CD14-positive monocyte (primary cell): ENCODE results near the gene TMEM239. TPM values are rescaled to one million over a fixed set of nuclear protein-coding genes. Genes with fewer than 3 reads are reported as not detected.

ENCODE experiments used
- DNase-seq, 3 donors: peaks; one replicate each; pipeline ENCODE4 v3.0.0-alpha.2; 2011 to 2022
- H2AFZ ChIP-seq: 2 replicates; pipeline ENCODE4 v1.6.0; 2012; ENCODE audit warnings: mild to moderate bottlenecking, low read depth, low read length, inconsistent platforms; ENCODE audit not compliant: insufficient read depth, poor library complexity, severe bottlenecking
- H3K27ac ChIP-seq, 2 donors: 1 replicate in 1 of 2; 2 replicates in 1 of 2; pipeline ENCODE4 v1.5.1; 2012 to 2013; ENCODE audit warnings: low read length in 2 of 2, control low read depth in 1 of 2, inconsistent platforms in 1 of 2, low read depth in 1 of 2, mild to moderate bottlenecking in 1 of 2
- H3K27me3 ChIP-seq, 2 donors: one replicate each; pipeline versions ENCODE4 v1.6.0 to v1.6.1; 2011 to 2013; ENCODE audit warnings: low read length in 2 of 2; ENCODE audit not compliant: control insufficient read depth in 2 of 2, insufficient read depth in 2 of 2
- H3K36me3 ChIP-seq, 2 donors: replicated peaks in 1 of 2; 1 replicate in 1 of 2; 2 replicates in 1 of 2; pipeline versions ENCODE4 v1.5.1 to v1.6.1; 2012 to 2013; ENCODE audit warnings: low read length in 2 of 2, control low read depth in 1 of 2, inconsistent platforms in 1 of 2, mild to moderate bottlenecking in 1 of 2; ENCODE audit not compliant: insufficient read depth in 2 of 2, control insufficient read depth in 1 of 2
- H3K4me1 ChIP-seq, 2 donors: 1 replicate in 1 of 2; 2 replicates in 1 of 2; pipeline versions ENCODE4 v1.5.1 to v1.6.1; 2012 to 2013; ENCODE audit warnings: low read length in 2 of 2, control low read depth in 1 of 2, inconsistent platforms in 1 of 2, mild to moderate bottlenecking in 1 of 2, moderate library complexity in 1 of 2; ENCODE audit not compliant: insufficient read depth in 2 of 2, control insufficient read depth in 1 of 2
- H3K4me2 ChIP-seq: replicated peaks from 2 replicates; pipeline ENCODE3; 2012; ENCODE audit warnings: low read length, moderate library complexity, mild to moderate bottlenecking; ENCODE audit not compliant: poor library complexity, severe bottlenecking; ENCODE audit errors: extremely low read depth
- H3K4me3 ChIP-seq, 3 experiments: fragments of 200-600 bp in 1 of 3; sonication (generic) in 1 of 3; replicated peaks in 1 of 3; 1 replicate in 2 of 3; 2 replicates in 1 of 3; pipeline ENCODE4 v1.5.1; 2011 to 2013; ENCODE audit warnings: low read length in 3 of 3, mild to moderate bottlenecking in 3 of 3, control low read depth in 2 of 3, low read depth in 2 of 3, inconsistent platforms in 1 of 3, moderate library complexity in 1 of 3
- H3K79me2 ChIP-seq: 2 replicates; pipeline ENCODE4 v1.6.0; 2012; ENCODE audit warnings: mild to moderate bottlenecking, control low read depth, inconsistent platforms, low read length, moderate library complexity; ENCODE audit not compliant: insufficient read depth
- H3K9ac ChIP-seq: 2 replicates; pipeline ENCODE4 v1.6.0; 2017; ENCODE audit warnings: low read length, mild to moderate bottlenecking; ENCODE audit not compliant: insufficient read depth, poor library complexity, severe bottlenecking
- H3K9me3 ChIP-seq, 2 donors: replicated peaks in 1 of 2; 1 replicate in 1 of 2; 2 replicates in 1 of 2; pipeline versions ENCODE4 v1.5.1 to v1.6.1; 2012 to 2013; ENCODE audit warnings: low read length in 2 of 2, control low read depth in 1 of 2; ENCODE audit not compliant: control insufficient read depth in 1 of 2, insufficient read depth in 1 of 2
- H4K20me1 ChIP-seq: 2 replicates; pipeline ENCODE4 v1.6.0; 2012; ENCODE audit warnings: mild to moderate bottlenecking, low read length, control low read depth, moderate library complexity; ENCODE audit not compliant: insufficient read depth
- H3K27ac Mint-ChIP-seq, 7 donors: one replicate each; pipeline ENCODE4 v1.8.0; 2020; ENCODE audit warnings: mild to moderate bottlenecking in 7 of 7, mixed read lengths in 7 of 7, moderate library complexity in 6 of 7, inconsistent platforms in 2 of 7
- H3K27me3 Mint-ChIP-seq, 3 donors: one replicate each; pipeline ENCODE4 v1.8.0; 2021 to 2022; ENCODE audit warnings: low read depth in 3 of 3, mild to moderate bottlenecking in 3 of 3, mixed read lengths in 3 of 3, moderate library complexity in 3 of 3, inconsistent platforms in 1 of 3
- H3K36me3 Mint-ChIP-seq, 2 donors: one replicate each; pipeline ENCODE4 v1.8.0; 2020; ENCODE audit warnings: mixed read lengths in 2 of 2, inconsistent platforms in 1 of 2, mild to moderate bottlenecking in 1 of 2
- H3K4me1 Mint-ChIP-seq: one replicate; pipeline ENCODE4 v1.8.0; 2020; ENCODE audit warnings: mild to moderate bottlenecking, mixed read lengths
- H3K4me3 Mint-ChIP-seq, 2 donors: one replicate each; pipeline ENCODE4 v1.8.0; 2020; ENCODE audit warnings: mild to moderate bottlenecking in 2 of 2, mixed read lengths in 2 of 2, moderate library complexity in 1 of 2
- H3K9me3 Mint-ChIP-seq, 7 donors: one replicate each; pipeline ENCODE4 v1.8.0; 2020 to 2022; ENCODE audit warnings: mixed read lengths in 7 of 7, mild to moderate bottlenecking in 6 of 7, moderate library complexity in 6 of 7, inconsistent platforms in 2 of 7
- whole genome bisulfite sequencing: methylation state at CpG from one replicate; pipeline ENCODE4 v1.1.5; 2013; ENCODE audit warnings: missing lambda C conversion rate; ENCODE audit not compliant: insufficient coverage; 5-methylcytosine and 5-hydroxymethylcytosine counted together
- intact Hi-C, 2 donors: fragments of 100-400 bp; cut with micrococcal nuclease; formaldehyde crosslinking; loops; one replicate each; pipeline versions ENCODE4 v1.15.0 to v1.15.1; 2023
- polyA plus RNA-seq, 3 donors: library from polyadenylated mRNA; depleted of rRNA in 1 of 3; unstranded in 2 of 3; stranded (reverse) in 1 of 3; fragments of 300-500 nt in 2 of 3; fragments of >200 nt in 1 of 3; fragmentation: Illumina TruSeq in 2 of 3; gene quantifications; 1 replicate in 2 of 3; 2 replicates in 1 of 3; pipeline ENCODE4 v1.2.3, GENCODE V29; 2012 to 2021
- TF ChIP-seq, protein P1 (sequence below): fragments of 200-600 bp; IDR thresholded peaks from one replicate; pipeline ENCODE4 v1.8.0; 2022; ENCODE audit warnings: antibody characterized with exemption, mild to moderate bottlenecking

TMEM239 gene
- polyA plus RNA-seq, 3 donors = not detected

GRCh38 chr20:2835331-2835796, 19.2 kb downstream of the TMEM239 start:
- no peaks in the 10 kb centered on the region for H3K9me3 ChIP-seq
- no peaks in the 10 kb centered on the region for H4K20me1 ChIP-seq
- no peaks in the 10 kb centered on the region for H3K79me2 ChIP-seq
- no peak overlapping the region for H3K4me3 Mint-ChIP-seq
- peaks cover under 1 to 4% (median 3%) of the 10 kb centered on the region in 3 donors for H3K27me3 Mint-ChIP-seq
- peak overlapping the region in 1 of 7 donors; percentile 54 for H3K27ac Mint-ChIP-seq
- H3K27me3 ChIP-seq = no peaks in the 10 kb centered on the region
- H3K4me1 ChIP-seq = peaks cover 23 to 28% of the 10 kb centered on the region in 2 donors
- no peaks in the 10 kb centered on the region for H3K9me3 Mint-ChIP-seq
- no peak overlapping the region for H3K4me2 ChIP-seq
- peaks cover 0 to 20% of the 10 kb centered on the region in 2 donors for H3K36me3 ChIP-seq
- TF ChIP-seq, protein P1, sequence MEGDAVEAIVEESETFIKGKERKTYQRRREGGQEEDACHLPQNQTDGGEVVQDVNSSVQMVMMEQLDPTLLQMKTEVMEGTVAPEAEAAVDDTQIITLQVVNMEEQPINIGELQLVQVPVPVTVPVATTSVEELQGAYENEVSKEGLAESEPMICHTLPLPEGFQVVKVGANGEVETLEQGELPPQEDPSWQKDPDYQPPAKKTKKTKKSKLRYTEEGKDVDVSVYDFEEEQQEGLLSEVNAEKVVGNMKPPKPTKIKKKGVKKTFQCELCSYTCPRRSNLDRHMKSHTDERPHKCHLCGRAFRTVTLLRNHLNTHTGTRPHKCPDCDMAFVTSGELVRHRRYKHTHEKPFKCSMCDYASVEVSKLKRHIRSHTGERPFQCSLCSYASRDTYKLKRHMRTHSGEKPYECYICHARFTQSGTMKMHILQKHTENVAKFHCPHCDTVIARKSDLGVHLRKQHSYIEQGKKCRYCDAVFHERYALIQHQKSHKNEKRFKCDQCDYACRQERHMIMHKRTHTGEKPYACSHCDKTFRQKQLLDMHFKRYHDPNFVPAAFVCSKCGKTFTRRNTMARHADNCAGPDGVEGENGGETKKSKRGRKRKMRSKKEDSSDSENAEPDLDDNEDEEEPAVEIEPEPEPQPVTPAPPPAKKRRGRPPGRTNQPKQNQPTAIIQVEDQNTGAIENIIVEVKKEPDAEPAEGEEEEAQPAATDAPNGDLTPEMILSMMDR = no peak
- intact Hi-C loops = no loop called here
- no peak overlapping the region for H3K27ac ChIP-seq
- no peak overlapping the region for H2AFZ ChIP-seq
- no peak for DNase-seq
- H3K9ac ChIP-seq = no peak overlapping the region
- peaks cover 27% of the 10 kb centered on the region for H3K4me1 Mint-ChIP-seq
- peaks cover 17 to 28% of the 10 kb centered on the region in 2 donors for H3K36me3 Mint-ChIP-seq
- WGBS = no CpG with 5 or more reads among the region's 6 CpGs
- H3K4me3 ChIP-seq = no peak overlapping the region

- Histone ChIP-seq H3K4me3 (no peak overlapping the region), H4K20me1 (no peaks in the 10 kb centered on the region), H3K79me2 (peaks cover 3% of the 10 kb centered on the region), H3K27ac (no peak overlapping the region), H2AFZ (no peak overlapping the region), H3K36me3 (peaks cover 0 to 20% of the 10 kb centered on the region in 2 donors), H3K9ac (no peak overlapping the region), H3K27me3 (no peaks in the 10 kb centered on the region), H3K4me2 (no peak overlapping the region), H3K4me1 (peaks cover 23 to 32% of the 10 kb centered on the region in 2 donors), H3K9me3 (no peaks in the 10 kb centered on the region)
- Mint-ChIP-seq H3K27me3 (peaks cover 0 to 4% (median 3%) of the 10 kb centered on the region in 3 donors), H3K27ac (peak overlapping the region in 1 of 7 donors; percentile 16), H3K4me1 (peaks cover 28% of the 10 kb centered on the region), H3K9me3 (no peaks in the 10 kb centered on the region), H3K36me3 (peaks cover 17 to 28% of the 10 kb centered on the region in 2 donors), H3K4me3 (no peak overlapping the region)
- WGBS = 97% methylated on average over 4 of the region's 5 CpGs
- TF ChIP-seq, protein P1 = no peak
- DNase-seq = no peak
- intact Hi-C loops = no loop called here
These were observed 19.9 kb downstream of the TMEM239 start for GRCh38 chr20:2836035-2836434.
